ENCODE measurements around the gene PACS1. TPM values are rescaled to one million over a fixed set of nuclear protein-coding genes. Genes with fewer than 3 reads are reported as not detected.

The PACS1 gene
- total and polyA plus RNA-seq, 2 donors (not counting 1 experiment from before 2014, with no cell fraction given), result 131 to 303 TPM

- peaks cover 78 to 80% of the 10 kb centered on the region in 2 donors for H3K4me1 ChIP-seq (ENCODE audit: control insufficient read depth in 2 of 2, insufficient read depth in 2 of 2, low read length in 2 of 2)
- peak overlapping the region; percentile 1 for H3K4me2 ChIP-seq (replicated peaks; ENCODE audit: low read depth, low read length, poor library complexity, severe bottlenecking)
- POLR2A ChIA-PET, result interaction anchor here (0.6 to 0.8 kb wide), 3 partner anchors 10 to 464 kb away, joined by 3 to 4 read pairs (median 4); no protein-coding TSS in a partner anchor
- CTCF ChIA-PET, result interaction anchor here (1.2 to 1.9 kb wide), 2 partner anchors 26 to 28 kb away, joined by 3 to 9 read pairs; no protein-coding TSS in a partner anchor
- peak overlapping the region in 1 of 2 donors; percentile 33 for H3K27ac ChIP-seq (ENCODE audit: low read length in 2 of 2)
- intact Hi-C loops (cut with micrococcal nuclease), result no loop called here
- DNase-seq (no peak), ATAC-seq (ENCODE audit: low read depth) (no peak)
- peaks cover 99% of the 10 kb centered on the region for H3K79me2 ChIP-seq (ENCODE audit: control insufficient read depth, insufficient read depth, low read length)
- no peak overlapping the region for H3K4me3 ChIP-seq (ENCODE audit: control extremely low read depth in 1 of 5, extremely low read depth in 1 of 5, insufficient read depth in 1 of 5, low read depth in 2 of 5, low read length in 4 of 5)
- TF ChIP-seq, protein P1, sequence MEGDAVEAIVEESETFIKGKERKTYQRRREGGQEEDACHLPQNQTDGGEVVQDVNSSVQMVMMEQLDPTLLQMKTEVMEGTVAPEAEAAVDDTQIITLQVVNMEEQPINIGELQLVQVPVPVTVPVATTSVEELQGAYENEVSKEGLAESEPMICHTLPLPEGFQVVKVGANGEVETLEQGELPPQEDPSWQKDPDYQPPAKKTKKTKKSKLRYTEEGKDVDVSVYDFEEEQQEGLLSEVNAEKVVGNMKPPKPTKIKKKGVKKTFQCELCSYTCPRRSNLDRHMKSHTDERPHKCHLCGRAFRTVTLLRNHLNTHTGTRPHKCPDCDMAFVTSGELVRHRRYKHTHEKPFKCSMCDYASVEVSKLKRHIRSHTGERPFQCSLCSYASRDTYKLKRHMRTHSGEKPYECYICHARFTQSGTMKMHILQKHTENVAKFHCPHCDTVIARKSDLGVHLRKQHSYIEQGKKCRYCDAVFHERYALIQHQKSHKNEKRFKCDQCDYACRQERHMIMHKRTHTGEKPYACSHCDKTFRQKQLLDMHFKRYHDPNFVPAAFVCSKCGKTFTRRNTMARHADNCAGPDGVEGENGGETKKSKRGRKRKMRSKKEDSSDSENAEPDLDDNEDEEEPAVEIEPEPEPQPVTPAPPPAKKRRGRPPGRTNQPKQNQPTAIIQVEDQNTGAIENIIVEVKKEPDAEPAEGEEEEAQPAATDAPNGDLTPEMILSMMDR (IDR thresholded peaks at IDR 0.05), result no peak
- TF ChIP-seq EZH2 (IDR thresholded peaks at IDR 0.05; ENCODE audit: borderline replicate concordance, insufficient read depth, low read depth, low read length, poor library complexity, severe bottlenecking), result no peak
- 66% methylated on average over 3 of the region's 4 CpGs for WGBS (ENCODE audit: insufficient coverage)
- Mint-ChIP-seq H3K27ac (peak overlapping the region; percentile 72), H3K4me1 (peaks cover 82% of the 10 kb centered on the region), H3K27me3 (no peaks in the 10 kb centered on the region), H3K4me3 (no peak overlapping the region), H3K9me3 (ENCODE audit: insufficient read depth) (no peaks in the 10 kb centered on the region)
- peaks cover 0 to 26% of the 10 kb centered on the region in 2 experiments for H3K36me3 ChIP-seq (replicated peaks in 1 of 2; ENCODE audit: control extremely low read depth in 1 of 2, control insufficient read depth in 1 of 2, extremely low read depth in 1 of 2, insufficient read depth in 2 of 2, low read length in 1 of 2)
- H3K27me3 ChIP-seq (replicated peaks in 1 of 4; ENCODE audit: control extremely low read depth in 1 of 4, control insufficient read depth in 3 of 4, insufficient read depth in 4 of 4, low read length in 3 of 4), result no peaks in the 10 kb centered on the region
- H4K20me1 ChIP-seq (ENCODE audit: control insufficient read depth, insufficient read depth, low read length, poor library complexity, severe bottlenecking), result peaks cover 24% of the 10 kb centered on the region
- H2AFZ ChIP-seq (ENCODE audit: insufficient read depth, low read depth, low read length, poor library complexity, severe bottlenecking), result no peak overlapping the region
- no peaks in the 10 kb centered on the region for H3K9me3 ChIP-seq (ENCODE audit: control extremely low read depth in 1 of 3, control insufficient read depth in 2 of 3, insufficient read depth in 1 of 3, low read length in 2 of 3)
- no peak overlapping the region for H3K9ac ChIP-seq (ENCODE audit: low read length)
Measured at GRCh38 chr11:66106786-66107599, 36.9 kb downstream of the PACS1 start.
